Right forelimb (tissue), 1 donor: Measurements from ENCODE around the gene CCKAR.

ENCODE experiments used
- DNase-seq: peaks from one replicate; pipeline ENCODE4 v3.0.0-alpha.2; 2018

CCKAR gene

DNA sequence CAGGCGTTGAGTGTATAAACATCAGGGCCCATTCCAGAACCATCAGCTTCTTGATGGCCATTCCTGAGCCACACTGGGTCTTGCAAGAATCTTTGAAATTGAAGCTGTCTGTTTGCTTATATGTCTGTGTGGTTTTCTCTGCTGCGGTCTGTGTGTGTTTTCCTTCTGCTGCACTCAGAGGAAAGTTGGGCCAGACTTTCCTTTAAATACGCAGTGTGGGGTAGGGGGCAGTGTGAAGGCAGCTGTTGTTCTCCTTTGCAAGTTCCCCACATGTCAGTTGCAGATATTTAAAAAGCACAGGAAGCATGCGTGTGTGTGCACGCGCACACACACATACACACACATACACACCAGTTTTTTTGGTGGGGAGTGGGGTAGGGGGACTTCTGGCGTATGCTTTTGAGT is 32.1 kb downstream of the CCKAR start:
- DNase-seq, result peak; percentile 56

DNA sequence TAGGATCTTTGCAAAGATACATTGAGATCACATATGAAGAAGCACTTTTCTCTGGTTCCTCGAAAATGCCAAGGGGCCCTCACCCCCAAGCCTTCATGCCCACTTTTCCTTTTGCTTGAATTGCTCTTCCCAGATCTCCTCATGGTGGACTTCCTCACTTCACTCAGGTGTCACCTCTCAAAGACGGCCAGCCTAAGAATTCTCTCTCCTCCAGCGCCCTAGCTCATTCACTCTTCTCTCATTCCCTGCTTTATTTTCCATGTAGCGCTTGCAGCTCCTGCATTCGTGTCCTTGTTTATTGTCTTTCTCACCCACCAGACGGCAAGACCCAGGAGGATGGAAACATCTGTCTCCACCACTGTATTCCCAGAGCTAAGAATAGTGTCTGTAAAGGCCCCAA is 32.9 kb downstream of the CCKAR start:
- no peak for DNase-seq

DNA sequence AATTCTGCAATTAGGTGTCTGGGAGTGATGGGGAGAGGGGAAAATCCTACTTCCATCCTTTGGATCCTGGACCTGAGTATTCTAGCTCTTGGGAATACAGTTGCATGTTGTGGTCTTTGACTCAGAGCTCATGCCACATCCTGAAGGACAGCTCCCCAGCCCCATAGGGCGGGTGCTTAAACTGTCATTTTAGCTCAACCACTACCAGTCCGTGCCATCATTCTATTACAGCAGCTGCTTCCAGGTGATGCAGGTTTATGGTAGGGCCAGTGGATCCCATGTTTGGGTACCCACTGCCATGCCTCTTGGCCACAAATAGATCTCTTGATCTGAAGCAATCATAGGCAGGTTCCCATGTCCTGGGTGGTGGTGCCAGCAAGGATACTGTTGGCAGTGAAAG is 34.7 kb downstream of the CCKAR start:
- DNase-seq, result no peak

DNA sequence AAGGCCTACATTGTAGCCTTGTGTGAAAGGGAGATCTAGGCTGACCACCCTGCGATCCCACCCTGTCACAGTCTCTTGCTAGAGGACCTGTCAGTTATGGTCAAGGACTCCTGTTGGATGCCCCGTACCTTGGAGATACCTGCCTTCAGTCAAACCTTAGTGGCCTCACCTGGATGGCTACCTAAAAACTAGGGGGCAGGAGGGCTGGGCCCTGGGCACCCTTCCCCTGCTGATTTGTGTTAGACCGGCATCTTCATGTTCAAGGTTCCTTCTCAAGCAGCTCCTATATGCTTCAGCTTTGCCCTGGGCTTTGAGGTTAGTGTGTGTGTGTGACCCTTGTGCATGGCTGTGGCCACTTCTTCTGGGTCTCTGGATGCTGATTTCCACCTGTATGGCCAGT is 35.3 kb downstream of the CCKAR start:
- DNase-seq, result no peak

DNA sequence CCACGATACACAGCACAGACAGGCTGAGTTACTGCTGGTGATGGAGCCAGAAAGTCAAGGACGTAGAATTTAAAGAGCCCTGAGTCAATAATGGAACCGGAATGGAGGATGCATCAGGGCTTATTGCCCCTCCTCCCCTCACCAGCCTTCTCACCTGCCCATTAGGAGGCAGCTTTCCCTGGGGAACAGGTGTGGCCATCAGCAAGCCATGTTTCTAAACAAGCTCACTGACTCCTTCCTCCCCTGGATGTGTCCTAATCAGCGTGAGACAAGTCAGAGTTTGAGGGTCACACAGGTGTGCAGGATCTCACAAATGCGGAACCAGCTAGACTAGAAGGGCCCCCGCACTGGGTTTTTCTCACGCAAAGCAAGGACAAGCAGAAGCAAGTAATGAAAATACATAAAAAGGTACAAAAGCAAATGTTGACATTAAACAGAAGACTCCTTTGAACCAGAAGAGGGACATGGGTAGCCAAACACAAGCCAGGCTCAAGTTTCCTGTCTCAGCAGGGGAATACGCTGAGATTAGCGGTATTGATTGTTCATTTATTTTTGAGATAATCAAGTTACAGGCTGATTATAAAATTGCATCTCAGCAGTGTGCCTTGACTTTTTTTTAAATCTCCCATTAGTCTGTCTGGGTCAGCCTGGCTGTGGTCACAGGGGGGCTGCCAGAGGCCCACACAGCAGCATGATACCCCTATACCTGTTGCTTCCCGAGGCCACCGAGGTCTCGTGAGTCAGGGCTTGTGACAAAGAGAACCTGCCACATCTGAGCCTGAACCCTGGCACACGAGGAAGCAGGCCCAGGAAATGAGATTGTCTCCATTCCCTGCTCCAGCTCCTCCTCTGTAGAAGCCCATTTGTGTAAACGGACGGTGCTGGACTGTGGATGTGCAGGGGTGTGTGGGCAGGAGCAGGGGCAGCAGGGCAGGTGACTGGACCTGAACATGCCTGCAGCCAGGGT is 37.4 kb downstream of the CCKAR start:
- DNase-seq, result no peak

DNA sequence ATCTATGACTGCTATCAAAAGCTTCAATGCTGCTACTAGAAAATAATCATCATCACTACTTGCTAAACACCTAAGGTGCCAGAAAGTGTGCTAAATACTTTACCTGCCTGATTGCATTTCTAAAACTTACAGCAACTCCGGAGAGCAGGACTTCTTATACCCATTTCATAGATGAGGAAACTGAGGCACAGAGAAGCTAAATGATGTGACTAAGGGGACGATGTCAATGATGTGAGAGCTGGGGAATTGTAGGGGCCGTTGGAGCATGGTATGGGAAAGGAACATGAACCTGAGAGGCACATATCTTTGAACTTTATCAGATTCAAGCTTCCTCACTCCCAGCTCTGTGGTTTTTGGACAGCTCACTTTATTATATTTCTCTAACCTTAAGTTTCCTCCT is 38.7 kb downstream of the CCKAR start:
- no peak for DNase-seq

DNA sequence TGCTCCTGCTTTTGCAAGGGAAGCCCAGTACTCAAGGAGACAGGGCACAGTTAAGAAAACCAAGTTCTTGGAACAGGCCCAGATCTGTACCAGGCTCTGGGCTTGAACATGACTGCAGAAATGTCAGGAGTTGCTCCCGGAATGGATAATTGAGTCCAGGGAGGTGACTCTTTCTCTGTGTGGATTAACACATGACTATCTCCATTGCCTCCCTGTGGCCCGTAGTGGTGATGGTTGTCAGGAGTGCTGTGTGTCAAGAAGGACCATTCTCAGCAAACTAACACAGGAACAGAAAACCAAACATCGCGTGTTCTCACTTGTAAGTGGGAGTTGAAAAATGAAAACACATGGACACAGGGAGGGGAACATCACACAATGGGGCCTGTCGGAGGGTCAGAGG is 39.9 kb downstream of the CCKAR start:
- DNase-seq, result no peak

DNA sequence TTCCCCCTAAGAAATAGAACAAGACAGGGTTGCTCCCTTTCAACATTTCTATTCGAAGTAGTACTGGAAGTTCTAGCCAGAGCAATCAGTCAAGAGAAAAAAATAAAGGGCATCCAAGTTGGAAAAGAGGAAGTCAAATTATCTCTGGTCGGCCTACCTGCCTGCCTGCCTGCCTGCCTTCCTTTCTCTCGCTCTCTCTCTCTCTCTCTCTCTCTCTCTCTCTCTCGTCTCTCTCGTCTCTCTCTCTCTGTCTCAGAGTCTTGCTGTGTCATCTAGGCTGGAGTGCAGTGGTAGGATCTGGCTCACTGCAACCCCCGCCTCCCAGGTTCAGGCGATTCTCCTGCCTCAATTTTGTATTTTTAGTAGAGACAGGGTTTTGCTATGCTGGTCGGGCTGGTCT is 42.9 kb downstream of the CCKAR start:
- no peak for DNase-seq

DNA sequence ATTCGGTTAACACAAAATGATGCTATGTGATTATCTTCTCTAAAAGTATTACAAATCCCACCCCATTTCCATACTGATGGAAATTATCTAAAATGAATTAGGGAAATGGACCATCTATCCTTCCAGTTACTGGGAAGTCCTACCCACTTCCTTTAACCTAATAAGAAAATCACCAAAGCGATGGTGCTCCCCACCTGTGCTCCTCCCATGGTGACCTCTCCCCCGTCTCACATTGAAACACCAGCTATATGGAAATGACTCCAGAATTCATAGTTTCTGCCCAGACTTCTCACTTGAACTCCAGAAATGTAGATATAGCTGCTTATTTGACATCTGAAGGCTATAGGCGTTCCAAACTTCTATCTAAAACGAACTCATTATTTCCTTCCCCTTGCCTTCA is 48.5 kb downstream of the CCKAR start:
- DNase-seq, result no peak

DNA sequence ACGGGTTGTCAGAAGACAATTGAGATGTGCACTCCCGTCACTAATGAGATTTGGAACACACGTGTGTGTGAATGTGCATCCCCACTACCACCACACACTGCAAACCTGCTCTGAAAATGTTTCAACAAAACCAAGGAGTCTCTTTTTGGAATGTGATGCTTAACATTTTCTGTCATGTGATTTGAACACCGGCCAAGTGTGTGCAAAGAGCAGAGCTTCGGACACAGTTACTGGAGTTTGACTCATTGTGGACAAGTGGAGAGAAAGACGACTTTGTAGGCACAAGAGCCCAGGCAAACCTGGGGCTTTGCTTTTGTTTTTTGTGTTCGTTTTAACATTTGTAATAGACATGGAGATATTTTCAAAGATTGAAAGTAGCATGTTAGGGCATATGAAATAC is 49.2 kb downstream of the CCKAR start:
- DNase-seq, result no peak

DNA sequence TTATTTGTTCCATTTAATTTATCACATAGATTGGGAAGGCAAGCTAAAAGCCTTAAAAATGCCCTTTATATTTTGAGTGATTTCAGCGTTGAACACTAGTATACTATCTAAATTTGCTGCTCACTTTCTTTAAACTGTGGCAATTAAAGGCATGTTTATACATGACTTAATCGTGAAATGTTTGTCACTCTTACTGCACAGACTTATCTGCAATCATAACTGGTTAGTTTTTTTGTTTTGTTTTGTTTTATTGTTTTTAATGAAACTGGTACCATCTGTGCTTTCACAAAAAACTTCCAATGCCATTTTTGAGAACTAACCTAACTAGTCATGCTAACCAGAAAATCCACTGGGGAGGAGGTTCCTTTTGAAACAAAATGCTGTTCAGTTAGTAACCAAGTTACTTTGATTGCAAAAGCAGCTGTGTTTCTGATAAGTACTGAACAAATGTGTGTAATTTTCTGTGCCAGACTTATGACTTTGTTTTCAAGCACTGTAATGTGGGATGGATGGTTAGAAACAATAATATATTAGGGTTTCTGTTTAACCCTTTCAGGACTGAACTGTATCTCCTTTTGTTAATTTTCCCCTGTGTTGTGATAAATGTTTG is 56.1 kb downstream of the CCKAR start:
- no peak for DNase-seq

DNA sequence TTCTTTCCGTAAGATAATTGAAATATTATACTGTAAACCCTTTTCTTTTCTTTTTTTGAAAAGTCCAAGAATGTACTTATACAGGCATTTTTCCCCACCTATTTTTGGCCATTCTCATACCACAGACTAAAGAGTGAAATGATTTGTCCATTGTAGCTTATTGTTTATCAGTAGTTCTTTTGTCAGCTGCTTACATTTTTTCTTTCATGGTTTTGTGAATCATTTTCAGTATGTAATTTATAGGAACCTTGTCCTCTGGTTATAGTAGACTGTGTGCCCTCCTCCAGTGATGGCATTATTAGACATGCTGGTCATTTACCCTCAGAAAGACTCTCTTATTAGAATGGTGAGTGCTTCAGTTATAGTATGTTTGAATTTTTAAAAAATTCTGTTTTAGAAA is 56.7 kb downstream of the CCKAR start:
- DNase-seq, result no peak

DNA sequence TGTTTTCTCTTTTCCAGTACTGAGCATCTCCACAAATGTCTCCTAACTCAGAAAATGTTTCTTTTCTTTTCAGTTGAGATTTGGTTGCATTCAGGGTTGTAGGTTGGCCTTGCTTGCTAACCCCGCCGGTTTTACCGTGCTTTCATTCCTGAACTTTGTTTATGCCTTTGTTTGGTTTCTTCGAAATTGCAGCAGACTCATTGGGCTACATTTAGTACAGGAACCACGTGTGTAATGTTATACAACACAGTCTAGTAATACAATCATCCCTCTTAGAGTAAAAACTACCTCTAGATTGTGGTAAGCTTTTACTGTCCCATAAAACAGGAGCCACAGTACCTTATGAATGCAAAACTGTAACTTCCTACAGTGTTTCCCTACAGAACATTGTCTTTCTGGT is 57.9 kb downstream of the CCKAR start:
- DNase-seq, result no peak

DNA sequence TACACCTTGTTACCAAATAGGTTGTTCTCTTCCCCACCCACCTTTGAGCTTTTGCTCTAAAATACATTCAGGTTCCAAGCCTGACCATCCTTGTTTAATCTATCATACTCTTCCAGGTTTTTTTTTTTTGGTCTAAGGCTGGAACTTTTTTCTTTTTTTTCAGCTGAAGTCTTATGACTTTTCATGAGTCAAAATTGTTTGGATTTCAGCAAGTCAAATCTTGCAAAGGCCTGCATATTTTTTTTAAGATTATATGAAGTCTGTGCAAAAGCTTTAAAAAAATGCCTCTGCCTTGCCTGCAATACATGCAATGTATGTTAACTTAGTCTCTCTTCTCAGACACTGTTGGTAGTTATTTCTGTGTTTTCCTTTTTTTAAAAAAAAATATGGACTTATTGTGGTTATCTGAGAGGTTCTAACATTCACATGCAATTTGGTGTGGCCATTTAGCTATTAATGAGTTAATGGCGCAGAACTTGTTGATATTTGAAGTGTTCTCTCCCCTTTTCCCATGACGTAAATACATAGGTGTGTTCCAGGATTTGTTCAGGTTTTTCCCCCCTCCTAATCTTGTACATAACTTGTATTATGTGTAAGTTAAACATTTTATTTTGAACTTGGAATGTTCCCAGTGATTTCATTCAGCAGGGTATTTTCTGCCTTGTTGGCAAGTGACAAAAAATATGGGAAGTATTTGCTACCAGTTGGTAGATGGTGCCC is 58.7 kb downstream of the CCKAR start:
- no peak for DNase-seq
